ENCODE measurements around the gene MERTK.

- TF ChIP-seq CTCF (conservative IDR thresholded peaks at IDR 0.05; ENCODE audit: low read length) (no peak), EZH2phosphoT487 (IDR thresholded peaks at IDR 0.05; ENCODE audit: borderline replicate concordance) (no peak)
Measured at GRCh38 chr2:111954602-111955332, 56.4 kb downstream of the MERTK start.

All from Loucy (cell line).